Esophagus muscularis mucosa (tissue), 4 donors: ENCODE measurements around the gene ANKRD22.

ENCODE experiments used
- EP300 ChIP-seq: sonication (generic); formaldehyde crosslinking; IDR thresholded peaks from one replicate; pipeline ENCODE4 v1.6.1; 2017; ENCODE audit warnings: antibody characterized with exemption
- POLR2A ChIP-seq: fragments of 450-650 bp; IDR thresholded peaks from one replicate; pipeline ENCODE4 v1.6.1; 2017; ENCODE audit warnings: antibody characterized with exemption, moderate library complexity, mild to moderate bottlenecking, low read depth
- POLR2AphosphoS5 ChIP-seq, 2 donors: sonication (generic); formaldehyde crosslinking; IDR thresholded peaks; one replicate each; pipeline ENCODE4 v1.6.1; 2017; ENCODE audit warnings: antibody characterized with exemption in 2 of 2
- TF ChIP-seq, protein P1 (sequence below), 3 experiments: fragments of 200-600 bp in 2 of 3; fragments of 450-650 bp in 1 of 3; sonication (generic) in 2 of 3; IDR thresholded peaks; one replicate each; pipeline ENCODE4 v1.5.1; 2017 to 2019; ENCODE audit warnings: antibody characterized with exemption in 3 of 3, mild to moderate bottlenecking in 2 of 3, moderate library complexity in 1 of 3

DNA sequence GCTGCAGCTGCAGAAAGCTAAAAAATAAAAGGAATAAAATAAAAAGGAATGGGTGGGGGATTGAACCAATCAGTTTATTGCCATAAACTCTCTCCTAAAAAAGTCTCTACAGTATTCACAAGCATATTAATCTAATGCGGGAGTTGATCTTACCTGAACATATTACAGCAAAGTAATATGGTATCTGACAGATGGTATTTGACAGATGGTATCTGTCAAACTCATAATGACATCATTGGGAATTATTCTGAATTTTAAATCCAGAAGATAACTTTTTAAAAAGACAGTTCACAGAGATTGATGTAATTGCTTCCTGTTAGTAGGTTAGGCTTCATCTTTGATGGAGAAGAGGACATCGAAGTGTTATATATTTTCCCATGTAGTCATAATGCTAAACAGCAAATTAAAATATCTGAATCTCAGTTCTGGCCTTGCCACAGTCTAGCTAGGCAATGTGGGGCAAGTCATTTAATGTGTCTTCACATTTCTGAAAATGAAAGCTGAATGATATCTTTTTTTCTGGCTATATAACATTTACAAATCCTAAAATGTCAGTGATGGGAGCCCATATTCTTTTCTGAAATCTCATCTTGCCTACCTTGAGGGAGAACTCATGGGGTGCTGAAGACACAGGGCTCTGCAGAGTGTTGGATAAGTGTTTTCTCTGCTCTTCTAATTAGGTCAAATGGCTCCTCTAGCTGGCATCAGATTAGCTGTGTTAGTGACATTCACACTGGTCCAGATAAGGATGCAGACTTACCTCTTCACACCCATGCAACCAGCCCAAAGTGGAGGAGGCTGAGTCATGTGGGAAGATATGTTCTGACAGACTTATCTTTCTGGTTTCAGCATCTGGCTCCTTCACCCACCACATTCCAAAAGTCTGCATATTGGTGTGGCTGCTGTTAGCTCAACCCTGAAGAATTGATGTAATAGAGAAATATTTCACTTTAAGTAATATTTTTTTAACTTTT, 51.2 kb downstream of the ANKRD22 start:
- TF ChIP-seq POLR2A (no peak), POLR2AphosphoS5 (IDR thresholded peaks at IDR 0.05) (no peak), EP300 (no peak)
- TF ChIP-seq, protein P1, sequence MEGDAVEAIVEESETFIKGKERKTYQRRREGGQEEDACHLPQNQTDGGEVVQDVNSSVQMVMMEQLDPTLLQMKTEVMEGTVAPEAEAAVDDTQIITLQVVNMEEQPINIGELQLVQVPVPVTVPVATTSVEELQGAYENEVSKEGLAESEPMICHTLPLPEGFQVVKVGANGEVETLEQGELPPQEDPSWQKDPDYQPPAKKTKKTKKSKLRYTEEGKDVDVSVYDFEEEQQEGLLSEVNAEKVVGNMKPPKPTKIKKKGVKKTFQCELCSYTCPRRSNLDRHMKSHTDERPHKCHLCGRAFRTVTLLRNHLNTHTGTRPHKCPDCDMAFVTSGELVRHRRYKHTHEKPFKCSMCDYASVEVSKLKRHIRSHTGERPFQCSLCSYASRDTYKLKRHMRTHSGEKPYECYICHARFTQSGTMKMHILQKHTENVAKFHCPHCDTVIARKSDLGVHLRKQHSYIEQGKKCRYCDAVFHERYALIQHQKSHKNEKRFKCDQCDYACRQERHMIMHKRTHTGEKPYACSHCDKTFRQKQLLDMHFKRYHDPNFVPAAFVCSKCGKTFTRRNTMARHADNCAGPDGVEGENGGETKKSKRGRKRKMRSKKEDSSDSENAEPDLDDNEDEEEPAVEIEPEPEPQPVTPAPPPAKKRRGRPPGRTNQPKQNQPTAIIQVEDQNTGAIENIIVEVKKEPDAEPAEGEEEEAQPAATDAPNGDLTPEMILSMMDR (IDR thresholded peaks at IDR 0.05) = no peak
